CD1c-positive myeloid dendritic cell (primary cell): ENCODE data around the gene NABP2.
"Not testable (repeated sequence)": the region's sequence is repeated elsewhere in the genome, so short reads cannot be mapped to it uniquely, and the experiment has no call there.

Source experiments
- DNase-seq: peaks from one replicate; pipeline ENCODE4 v3.0.0-alpha.2; 2016; ENCODE audit errors: extremely low spot score

The NABP2 gene

DNA sequence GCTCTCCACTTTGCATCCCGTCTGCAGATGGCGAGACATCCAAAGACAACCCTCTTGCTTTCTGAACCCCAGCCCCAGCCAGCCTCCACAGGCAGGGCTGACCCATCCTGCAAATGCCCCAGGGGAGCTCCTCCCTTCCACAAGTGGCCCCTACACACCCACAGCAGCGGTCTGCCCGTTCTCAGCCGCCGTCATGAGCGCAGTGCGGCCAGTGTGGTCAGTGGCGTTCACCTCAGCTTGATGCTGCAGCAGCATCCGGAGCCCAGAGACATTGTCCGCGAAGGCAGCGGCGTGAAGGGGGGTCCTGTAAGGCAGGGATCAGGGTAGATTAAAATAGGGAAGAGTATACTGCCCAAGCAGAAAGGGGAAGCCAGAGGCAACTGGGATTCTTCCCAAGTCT is 20.4 kb downstream of the NABP2 start:
- no peak for DNase-seq

DNA sequence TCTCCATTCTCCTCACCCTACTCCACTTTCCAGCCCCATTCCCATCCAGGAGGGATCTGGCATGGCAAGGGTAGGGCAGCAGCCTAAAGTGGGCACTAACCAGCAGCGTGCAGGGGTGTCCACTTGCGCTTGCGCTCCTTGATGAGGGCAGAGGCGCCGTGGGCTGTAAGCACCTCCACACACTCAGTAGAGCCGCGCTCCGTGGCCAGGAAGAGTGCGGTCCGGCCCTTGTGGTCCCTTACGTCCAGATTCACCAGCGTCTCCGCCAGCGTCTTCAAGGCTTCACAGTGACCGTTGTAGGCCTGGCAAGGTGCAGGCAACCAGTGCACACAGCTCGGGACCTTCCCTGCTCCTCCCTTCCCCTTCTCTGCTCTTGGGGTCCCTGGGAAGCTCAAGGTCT is 23.8 kb downstream of the NABP2 start:
- no peak for DNase-seq

DNA sequence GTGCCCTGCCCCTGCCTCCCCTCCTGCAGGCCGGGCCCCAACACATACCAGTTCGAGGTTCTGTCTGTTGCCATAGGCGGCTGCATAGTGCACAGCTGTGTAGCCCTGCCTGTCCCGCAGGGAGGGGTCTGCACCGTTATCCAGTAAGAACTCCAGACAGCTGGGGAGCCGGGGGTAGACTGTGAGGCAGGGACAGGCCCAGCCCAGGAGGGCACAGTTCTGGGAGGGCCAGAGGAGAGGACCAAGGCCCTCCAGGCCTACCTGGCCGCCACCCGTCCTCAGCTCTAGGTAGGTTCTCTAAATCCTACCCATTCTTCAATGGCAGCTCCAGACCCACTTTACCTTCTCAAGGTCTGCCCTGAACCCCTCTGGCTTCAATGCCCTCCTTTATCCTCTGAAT is 24.6 kb downstream of the NABP2 start:
- no peak for DNase-seq

DNA sequence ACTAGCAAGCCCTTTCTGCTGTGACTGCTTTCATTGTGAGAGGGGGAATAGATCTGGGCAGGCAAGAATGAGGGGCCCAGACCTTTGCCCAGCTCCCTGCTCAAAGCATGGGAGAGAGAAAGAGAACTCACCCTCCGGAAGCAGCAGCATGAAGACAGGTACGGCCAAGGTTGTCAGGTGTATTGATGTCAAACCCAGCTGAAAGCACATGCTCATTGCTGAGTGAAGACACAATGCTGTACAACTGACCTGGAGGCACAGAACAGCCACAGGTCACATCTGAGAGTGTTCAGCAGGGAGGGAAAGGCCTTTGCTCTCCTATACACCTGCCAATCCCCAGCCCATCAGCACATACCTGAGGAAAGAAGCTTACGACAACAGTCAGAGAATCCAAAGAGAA is 28.5 kb downstream of the NABP2 start:
- no peak for DNase-seq

DNA sequence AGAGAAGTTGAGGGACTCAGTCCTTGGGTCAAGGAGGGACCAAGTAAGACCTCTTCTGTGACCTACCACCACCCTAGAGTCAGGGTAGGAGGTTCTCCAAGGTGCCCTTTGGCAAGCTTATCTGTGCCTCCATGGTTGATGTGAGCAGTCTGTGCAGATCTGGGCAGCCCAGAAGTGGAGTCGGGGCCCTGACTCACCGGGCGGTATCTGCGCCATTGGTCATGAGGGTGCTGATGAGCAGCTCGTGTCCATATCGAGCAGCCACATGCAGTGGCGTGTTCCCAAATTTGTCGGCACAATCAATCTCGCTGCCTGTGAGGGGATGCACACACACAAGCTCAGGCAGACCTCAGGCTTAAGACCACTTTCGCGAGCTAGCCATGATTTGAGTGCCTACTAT is 28.9 kb downstream of the NABP2 start:
- no peak for DNase-seq

DNA sequence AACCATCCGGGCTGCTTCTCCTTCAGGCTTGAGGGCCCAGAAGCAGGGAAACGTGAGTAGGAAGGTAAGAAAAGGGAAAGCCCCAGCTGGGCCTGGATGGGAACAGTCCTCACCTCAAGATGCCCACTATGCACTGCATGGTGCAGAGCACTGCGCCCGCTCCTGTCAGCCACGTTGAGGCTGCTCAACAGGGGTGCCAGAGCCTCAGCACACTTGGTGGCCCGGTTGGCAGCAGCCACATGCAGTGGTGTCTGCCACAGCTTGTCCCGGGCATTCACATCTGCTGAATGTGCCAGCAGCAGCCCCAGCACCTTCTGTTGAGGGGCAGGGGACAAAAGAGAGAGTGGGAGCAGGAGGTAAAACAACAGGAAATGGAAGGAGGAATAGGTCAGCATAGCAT is 31.5 kb downstream of the NABP2 start:
- no peak for DNase-seq

DNA sequence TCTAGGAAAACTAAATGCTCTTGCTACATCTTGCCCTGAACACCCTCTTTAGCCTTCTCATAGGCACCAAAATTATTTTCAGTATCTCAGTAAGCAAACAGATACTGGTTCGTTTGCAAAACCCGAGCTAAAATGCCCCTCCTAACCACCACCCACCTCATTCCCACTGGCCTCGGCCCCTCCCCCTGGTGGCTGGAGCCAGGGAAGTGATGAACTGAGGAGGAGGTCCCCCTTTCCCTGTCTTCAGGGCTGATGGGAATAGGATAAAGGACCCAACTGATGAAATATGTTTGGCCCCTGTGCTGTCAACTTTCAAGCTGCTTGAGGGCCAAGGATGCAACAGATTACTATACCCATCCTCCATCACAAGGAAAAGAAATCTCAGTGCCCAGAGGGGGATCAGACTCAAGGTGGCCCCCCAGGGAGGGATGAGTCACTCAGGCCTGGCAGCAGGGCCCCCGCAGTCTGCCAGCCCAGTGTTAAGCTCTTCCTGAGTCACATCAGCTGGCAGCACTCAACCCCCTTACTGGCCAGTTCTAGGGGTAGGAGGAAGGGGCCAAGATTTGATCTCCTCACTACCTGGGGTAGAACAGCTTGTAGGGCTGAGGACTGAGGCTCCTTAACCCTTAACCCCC is 32.3 kb downstream of the NABP2 start:
- no peak for DNase-seq

DNA sequence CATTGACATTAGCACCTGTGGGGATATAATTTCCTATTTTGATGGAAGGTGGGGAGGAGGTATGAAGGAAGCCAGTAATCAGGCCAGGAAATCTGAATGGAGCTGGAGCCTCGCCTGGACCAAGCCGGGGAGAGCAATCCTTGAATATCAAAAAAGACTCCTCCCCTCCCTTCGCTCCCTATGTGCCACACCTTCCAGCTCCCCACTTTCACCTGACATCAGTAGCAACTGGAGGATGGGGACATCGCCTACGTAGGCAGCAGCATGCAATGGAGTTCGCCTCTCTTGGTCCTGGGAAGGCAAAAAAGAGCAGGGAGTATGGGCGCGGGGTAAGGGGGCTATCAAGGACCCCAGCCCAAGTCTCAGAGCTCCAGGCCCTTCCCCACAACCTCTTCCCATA is 32.9 kb downstream of the NABP2 start:
- no peak for DNase-seq

DNA sequence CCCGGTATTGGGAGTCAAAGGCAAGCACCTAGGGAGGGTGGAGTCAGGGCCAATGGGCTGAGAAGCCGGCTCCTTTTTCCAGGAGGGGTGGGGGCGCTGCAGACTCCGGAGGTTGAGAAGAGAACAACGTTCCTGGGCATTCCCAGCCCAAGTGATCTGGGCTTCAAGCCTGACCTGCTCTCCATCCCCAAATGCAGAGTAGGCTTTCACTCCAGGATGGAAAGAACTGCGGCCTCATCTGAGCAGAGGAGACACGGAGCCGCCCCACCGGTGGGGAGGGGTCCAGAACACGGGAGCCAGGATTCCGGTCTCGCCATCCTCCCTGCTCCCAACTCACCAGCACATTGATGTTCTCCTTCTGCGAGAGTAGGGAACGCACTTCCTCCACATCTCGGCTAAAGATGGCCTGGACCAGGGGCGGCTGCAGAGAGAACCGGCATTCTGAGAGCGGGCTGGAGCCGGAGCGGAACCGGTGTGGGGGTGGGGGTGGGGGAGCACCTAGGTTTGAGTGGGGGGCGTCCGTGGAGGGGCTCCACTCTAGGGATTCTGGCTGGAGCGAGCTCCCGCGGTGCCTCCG is 33.4 kb downstream of the NABP2 start:
- DNase-seq, result peak; percentile 24

DNA sequence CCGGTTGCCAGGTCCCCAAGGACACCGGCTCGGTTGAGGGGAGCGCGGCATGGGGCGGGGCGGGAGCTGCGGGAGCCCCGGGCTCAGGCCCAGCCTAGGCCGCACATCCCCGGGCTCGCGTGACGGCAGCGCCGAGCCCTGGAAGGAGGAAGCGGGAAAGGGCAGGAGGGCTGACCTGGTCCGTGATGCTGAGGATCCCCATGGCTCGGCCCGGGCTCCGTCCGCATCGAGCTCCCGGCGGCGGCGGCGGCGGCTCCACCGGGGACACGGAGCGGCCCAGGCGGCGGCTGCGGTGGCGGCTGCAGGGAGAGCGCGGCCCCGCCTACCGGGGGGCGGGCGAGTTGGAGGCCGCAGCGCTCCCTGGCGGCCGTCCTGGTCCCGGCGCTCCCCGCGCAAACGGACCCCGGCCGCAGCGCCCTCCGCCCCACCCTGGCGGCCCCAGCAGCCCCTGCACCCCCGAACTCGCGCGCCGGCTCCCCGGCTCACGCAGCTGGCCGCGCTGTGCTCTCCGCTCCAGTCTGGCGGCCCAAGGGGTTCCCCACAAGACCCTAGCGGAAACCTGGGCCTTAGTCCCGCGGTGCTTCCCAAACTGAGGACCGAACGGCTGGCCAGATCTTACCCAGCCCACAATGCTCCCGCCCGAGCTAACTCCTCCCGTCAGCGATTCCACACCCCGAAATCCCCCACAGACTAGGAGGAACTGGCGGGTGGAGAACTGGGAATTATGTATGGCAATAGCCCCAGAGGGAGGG is 34.1 kb downstream of the NABP2 start, which contains the start of gene ANKRD52:
Gene ANKRD52, minus strand, starts transcription at position 317 of the 752 bp plus-strand sequence. Its CDS starts 115 bp downstream, at position 202.
- DNase-seq, result peak; percentile 89

DNA sequence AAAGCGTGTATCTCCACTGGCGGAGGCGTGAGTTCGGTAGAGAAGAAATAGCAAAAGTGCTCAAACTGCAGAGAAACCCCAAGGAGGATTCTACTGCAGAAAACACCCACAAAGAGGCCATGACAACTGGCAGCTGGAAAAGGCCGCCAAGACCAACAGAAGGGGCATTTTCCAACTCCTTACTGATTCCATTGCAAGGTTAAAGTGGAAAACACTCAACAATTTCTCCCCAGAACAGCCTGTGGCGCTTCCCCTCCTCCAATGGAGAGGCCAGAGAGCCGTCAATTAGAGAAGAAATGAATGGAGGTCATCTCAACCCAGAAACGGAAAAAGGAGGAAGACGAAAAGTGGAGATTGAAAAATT is 34.7 kb downstream of the NABP2 start:
- DNase-seq, result no peak

DNA sequence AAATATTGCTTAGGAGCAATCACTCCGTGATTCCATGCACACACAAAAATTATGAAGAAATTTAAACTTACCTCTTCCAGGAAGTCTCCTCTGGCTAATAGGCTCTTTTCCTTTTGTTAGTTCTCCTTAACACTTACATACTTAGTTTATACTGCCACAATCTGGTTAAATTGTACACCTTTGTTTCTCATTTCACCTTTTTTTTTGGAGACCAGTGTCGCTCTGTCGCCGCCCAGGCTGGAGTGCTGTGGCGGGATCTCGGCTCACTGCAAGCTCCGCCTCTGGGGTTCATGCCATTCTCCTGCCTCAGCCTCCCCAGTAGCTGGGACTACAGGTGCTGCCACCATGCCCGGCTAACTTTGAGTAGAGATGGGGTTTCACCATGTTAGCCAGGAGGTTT is 36.2 kb downstream of the NABP2 start:
- no peak for DNase-seq

DNA sequence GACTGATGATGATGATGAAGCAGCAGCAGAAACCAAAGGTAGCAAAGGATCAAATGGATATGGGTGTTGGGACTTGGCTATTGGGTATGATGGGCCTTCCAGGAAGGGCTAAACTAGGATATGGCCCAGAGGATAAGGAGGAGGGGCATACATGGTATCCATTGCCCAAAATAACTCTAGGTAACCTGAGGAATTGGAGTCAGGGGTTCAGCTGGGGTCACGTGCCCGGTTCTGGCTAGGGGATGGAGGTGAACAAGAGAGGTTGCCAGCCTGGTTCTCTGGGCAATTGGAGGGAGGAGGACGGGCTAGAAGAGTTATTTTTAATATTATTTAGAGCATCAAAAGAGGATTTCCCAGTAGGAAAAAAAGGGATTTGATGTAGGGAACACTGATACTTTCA is 36.8 kb downstream of the NABP2 start:
- no peak for DNase-seq

DNA sequence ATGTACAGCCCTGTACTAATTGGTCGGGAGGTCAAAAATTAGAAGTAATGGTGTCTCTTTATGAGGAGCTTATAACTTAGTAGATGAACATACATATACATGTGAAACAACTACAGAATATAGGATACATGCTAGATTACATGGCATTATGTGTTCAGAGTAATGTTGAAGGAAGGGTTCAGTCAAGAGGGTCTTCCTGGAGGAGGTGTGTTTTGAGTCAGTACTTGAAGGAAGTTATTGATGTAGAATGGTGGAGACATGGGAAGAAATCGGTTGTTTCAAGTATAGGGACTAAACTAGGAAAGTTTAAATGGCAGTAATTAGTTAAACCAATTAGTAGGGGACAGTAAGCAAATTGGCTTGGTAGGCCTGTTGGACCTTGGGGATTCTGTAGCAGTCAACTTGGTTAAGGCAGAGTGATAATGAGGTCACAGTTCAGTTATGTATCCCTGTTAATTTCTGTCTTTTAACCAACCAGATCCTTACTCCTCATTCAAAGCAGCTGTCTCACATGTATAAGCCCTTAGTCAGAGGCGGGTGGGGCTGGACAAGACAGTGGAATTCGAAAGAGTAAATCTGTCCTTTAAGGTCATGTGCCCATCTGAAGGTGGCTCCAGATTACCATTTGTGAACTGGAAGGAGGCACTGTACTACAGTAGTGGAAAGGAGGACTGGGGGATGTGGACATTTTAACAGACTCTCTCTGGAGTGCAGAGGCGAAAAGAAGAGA is 37.5 kb downstream of the NABP2 start:
- no peak for DNase-seq

DNA sequence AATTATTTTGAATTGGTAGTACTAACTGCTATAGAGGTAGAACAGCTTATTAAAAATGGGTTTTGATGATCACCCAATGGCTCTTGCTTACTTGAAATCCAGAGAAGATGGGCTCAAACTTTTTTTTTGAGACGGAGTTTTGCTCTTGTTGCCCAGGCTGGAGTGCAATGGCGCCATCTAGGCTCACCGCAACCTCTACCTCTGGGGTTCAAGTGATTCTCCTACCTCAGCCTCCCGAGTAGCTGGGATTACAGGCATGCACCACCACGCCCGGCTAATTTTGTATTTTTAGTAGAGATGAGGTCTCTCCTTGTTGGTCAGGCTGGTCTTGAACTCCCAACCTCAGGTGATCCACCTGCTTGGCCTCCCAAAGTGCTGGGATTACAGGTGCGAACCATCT is 38.8 kb downstream of the NABP2 start:
- DNase-seq, result not testable (repeated sequence)

DNA sequence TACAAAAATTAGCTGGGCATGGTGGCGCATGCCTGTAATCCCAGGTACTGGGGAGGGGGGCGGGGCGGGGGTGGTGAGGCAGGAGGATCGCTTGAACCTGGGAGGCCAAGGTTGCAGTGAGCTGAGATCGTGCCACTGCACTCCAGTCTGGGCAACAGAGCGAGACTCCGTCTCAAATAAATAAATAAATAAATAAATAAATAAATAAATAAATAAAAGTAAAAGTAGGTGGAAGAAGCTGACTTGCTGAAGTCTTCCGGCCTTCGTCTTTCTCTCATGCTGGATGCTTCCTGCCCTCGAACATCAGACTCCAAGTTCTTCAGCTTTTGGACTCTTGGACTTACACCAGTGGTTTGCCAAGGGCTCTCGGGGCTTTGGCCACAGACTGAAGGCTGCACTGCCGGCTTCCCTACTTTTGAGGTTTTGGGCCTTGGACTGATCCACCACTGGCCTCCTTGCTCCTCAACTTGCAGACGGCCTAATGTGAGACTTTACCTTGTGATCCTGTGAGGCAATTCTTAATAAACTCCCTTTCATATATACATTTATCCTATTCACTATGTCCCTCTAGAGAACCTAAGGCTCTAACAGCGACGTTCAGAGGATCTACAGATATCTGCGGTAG is 42.0 kb downstream of the NABP2 start:
- DNase-seq, result not testable (repeated sequence)

DNA sequence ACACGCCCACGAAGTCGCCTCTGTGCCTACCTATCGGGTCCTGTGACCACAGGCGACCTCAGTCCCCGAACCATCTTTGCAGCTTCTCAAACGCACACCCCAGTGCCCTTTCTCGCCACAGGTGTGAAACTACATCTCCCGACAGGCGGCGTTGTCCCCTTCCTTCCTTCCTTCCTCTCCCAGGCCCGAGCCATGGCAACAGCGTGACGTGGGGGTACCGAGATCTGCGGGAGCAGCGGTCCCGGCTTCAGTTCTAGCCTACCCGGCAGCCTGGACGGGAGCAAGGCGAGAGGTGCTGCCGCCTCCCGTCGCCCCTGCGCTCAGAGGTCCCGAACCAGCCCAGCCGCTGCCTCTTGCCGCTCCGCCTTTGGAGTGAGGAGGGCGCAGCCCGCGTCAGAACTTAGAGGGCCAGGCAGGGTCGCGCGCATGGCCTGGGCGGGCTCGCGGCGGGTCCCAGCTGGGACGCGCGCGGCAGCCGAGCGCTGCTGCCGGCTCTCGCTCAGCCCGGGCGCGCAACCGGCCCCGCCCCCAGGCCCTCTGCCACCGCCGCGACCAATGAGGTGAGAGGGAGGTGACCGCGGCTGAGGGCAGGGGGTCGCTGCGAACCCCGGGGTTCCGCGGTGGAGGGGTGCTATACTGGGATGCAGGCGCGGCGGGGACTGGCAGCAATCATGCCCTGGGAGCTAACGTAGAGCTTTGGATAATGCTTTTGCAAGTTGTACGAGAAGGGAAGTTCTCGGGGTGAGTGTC is 42.7 kb downstream of the NABP2 start, which contains the start of gene COQ10A:
Gene COQ10A, plus strand, starts transcription at position 250 of the 750 bp plus-strand sequence. Its CDS starts 177 bp downstream, at position 427.
- DNase-seq, result peak; percentile 83

DNA sequence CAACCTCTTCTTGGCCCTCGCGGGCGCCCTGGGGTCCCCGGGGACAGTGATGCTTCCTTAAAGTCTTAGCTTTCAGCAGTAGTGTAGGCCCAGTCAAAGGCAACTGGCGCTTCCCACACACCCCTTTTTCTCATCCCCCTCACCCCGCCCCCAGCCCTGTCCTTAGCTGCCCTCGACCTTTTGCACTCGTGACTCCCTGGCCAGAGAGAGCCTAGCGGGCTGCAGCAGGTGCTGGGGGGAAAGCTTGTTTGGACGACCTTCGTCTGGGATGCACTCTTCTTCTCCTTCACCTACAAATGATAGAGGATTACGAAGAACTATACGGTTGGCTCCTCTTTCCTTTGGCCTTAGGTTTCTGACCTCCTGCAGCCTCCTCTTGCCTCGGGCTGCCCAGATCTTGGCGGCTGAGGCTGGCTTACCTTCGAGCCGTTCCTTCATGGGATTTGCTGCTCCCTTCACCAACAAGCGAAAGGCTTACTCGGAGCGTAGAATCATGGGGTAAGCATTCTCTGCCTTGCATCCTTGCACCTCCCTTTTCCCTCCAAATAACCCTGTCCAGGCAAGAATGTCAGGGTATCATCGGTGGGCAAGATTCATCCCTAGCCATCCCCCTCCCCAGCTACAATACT is 43.4 kb downstream of the NABP2 start:
- no peak for DNase-seq

DNA sequence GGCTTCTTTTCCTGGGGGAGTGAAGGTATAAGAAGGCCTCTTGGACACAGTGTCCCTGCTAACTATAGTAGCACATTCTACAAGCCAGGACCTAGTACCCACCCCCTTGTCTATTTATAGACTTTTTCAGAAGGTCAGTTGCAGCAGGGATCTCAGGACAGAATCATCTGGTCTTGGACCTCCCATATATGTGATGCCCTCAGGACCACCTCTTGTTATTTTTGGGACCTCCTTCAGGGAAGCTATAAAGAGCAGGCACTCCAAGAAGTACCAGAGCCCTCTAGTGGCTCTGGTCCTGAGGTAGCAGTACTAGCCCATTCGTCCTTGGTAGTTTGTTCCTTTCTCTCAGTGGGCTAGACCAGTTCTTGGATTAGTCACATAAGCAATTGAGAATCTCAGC is 46.9 kb downstream of the NABP2 start:
- DNase-seq, result peak; percentile 6

DNA sequence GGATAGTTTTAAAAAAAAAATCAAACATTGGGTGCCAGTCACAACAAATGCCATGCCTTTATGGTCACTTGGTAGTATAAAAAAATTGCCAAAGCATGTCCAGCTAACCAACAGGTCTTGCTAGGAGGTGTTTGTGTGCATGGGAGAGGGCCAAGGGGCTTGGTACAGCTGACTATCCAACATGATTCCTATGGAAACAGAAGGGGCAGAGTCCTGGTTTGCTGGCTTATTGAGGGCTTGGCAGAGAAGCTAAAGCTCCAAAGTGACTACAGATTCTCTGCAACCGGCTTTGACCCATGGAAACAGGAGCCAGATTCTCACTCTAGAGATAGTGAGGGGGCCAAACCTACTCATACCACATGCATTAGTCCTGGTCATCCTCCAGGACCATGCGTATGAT is 48.3 kb downstream of the NABP2 start:
- DNase-seq, result not testable (repeated sequence)

DNA sequence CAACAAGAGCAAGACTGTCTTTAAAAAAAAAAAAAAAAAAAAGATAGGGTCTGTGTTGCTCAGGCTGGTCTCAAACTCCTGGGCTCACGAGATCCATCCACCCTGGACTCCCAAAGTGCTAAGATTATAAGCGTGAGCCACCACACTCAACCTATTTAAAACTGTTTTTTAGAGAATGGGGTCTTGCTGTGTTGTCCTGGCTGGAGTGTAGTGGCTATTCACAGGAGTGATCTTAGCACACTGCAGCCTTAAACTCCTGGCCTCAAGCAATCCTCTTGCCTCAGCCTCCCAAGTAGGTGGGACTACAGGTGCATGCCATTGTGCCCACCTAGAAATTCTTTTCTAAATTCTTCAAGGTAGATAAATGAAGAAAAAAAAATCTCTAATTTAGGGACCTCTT is 50.2 kb downstream of the NABP2 start:
- DNase-seq, result no peak
